ENCODE measurements around the gene SPTAN1.
"Not testable (repeated sequence)": the region's sequence is repeated elsewhere in the genome, so short reads cannot be mapped to it uniquely, and the experiment has no call there.

SPTAN1 gene

DNA sequence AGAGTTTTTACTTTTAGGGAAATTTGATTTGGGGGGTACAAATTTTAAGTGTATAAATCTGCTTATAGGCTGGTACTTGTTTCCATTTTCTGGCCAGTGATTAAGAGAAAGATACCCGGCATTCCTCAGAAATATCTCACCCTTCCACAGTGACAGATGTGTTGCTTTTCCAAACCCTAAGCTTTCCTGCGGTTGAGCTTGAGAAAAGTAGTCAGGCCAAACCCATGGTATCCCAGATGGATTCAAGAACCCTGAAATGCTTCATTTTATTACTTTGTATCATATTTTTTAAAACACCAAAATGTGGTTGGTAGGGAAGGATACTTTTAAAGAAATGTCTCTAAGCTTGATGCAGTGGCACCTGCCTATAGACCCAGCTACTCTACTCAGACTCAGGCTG, 23.5 kb downstream of the SPTAN1 start:
- no peak for TF ChIP-seq ZNF8 (CRISPR knock-in tag; IDR thresholded peaks at IDR 0.05)
- TF ChIP-seq TOX (CRISPR knock-in tag; IDR thresholded peaks at IDR 0.05; ENCODE audit: borderline replicate concordance): no peak
- TF ChIP-seq TCF4 (CRISPR knock-in tag; IDR thresholded peaks at IDR 0.05; ENCODE audit: borderline replicate concordance): no peak
- TF ChIP-seq, protein P1, sequence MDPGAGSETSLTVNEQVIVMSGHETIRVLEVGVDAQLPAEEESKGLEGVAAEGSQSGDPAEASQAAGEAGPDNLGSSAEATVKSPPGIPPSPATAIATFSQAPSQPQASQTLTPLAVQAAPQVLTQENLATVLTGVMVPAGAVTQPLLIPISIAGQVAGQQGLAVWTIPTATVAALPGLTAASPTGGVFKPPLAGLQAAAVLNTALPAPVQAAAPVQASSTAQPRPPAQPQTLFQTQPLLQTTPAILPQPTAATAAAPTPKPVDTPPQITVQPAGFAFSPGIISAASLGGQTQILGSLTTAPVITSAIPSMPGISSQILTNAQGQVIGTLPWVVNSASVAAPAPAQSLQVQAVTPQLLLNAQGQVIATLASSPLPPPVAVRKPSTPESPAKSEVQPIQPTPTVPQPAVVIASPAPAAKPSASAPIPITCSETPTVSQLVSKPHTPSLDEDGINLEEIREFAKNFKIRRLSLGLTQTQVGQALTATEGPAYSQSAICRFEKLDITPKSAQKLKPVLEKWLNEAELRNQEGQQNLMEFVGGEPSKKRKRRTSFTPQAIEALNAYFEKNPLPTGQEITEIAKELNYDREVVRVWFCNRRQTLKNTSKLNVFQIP (CRISPR knock-in tag; IDR thresholded peaks at IDR 0.05; ENCODE audit: borderline replicate concordance, low read depth): no peak
- no peak for TF ChIP-seq OSR1 (CRISPR knock-in tag; IDR thresholded peaks at IDR 0.05)
- no peak for TF ChIP-seq ZNF70 (CRISPR knock-in tag; IDR thresholded peaks at IDR 0.05)
- no peak for TF ChIP-seq ISL1 (CRISPR knock-in tag; IDR thresholded peaks at IDR 0.05)
- no peak for TF ChIP-seq ZFP30 (CRISPR knock-in tag; IDR thresholded peaks at IDR 0.05)
- TF ChIP-seq, protein P2, sequence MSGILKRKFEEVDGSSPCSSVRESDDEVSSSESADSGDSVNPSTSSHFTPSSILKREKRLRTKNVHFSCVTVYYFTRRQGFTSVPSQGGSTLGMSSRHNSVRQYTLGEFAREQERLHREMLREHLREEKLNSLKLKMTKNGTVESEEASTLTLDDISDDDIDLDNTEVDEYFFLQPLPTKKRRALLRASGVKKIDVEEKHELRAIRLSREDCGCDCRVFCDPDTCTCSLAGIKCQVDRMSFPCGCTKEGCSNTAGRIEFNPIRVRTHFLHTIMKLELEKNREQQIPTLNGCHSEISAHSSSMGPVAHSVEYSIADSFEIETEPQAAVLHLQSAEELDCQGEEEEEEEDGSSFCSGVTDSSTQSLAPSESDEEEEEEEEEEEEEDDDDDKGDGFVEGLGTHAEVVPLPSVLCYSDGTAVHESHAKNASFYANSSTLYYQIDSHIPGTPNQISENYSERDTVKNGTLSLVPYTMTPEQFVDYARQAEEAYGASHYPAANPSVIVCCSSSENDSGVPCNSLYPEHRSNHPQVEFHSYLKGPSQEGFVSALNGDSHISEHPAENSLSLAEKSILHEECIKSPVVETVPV (CRISPR knock-in tag; IDR thresholded peaks at IDR 0.05): no peak
- TF ChIP-seq PPARA (CRISPR knock-in tag; IDR thresholded peaks at IDR 0.05; ENCODE audit: borderline replicate concordance): no peak
- no peak for TF ChIP-seq ZC3H10 (CRISPR knock-in tag; IDR thresholded peaks at IDR 0.05)
- no peak for TF ChIP-seq ZNF565 (CRISPR knock-in tag; conservative IDR thresholded peaks at IDR 0.05; ENCODE audit: low read depth)
- TF ChIP-seq ARNTL (CRISPR knock-in tag; IDR thresholded peaks at IDR 0.05; ENCODE audit: borderline replicate concordance, low read depth): no peak
- TF ChIP-seq CSDC2 (CRISPR knock-in tag; IDR thresholded peaks at IDR 0.05): no peak
- TF ChIP-seq GLIS3 (CRISPR knock-in tag; IDR thresholded peaks at IDR 0.05): no peak
- no peak for TF ChIP-seq BACH2 (CRISPR knock-in tag; IDR thresholded peaks at IDR 0.05; ENCODE audit: borderline replicate concordance)
- TF ChIP-seq RARB (CRISPR knock-in tag; IDR thresholded peaks at IDR 0.05): no peak
- TF ChIP-seq SNAI2 (CRISPR knock-in tag; IDR thresholded peaks at IDR 0.05): no peak
- TF ChIP-seq ZFP3 (CRISPR knock-in tag; IDR thresholded peaks at IDR 0.05): no peak
- no peak for ATAC-seq

DNA sequence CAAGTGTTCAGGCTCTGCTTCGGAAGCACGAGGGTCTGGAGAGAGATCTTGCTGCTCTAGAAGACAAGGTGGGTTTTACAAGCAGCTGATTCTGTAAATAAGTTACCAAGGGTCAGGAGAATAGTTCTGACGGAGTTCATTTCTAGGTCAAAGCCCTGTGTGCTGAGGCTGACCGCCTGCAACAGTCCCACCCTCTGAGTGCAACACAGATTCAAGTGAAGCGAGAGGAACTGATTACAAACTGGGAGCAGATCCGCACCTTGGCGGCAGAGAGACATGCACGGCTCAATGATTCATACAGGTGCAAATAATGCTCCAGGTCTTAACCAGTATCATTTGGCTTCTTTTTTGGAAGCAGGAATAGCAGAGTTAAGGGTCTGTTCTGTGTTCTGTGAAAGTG, 24.8 kb downstream of the SPTAN1 start:
- no peak for ATAC-seq
- TF ChIP-seq ZNF565 (CRISPR knock-in tag; conservative IDR thresholded peaks at IDR 0.05; ENCODE audit: low read depth): no peak
- no peak for TF ChIP-seq SNAI2 (CRISPR knock-in tag; IDR thresholded peaks at IDR 0.05)
- no peak for TF ChIP-seq OSR1 (CRISPR knock-in tag; IDR thresholded peaks at IDR 0.05)
- TF ChIP-seq, protein P2 (CRISPR knock-in tag; IDR thresholded peaks at IDR 0.05): no peak
- TF ChIP-seq ZFP30 (CRISPR knock-in tag; IDR thresholded peaks at IDR 0.05): no peak
- TF ChIP-seq TCF4 (CRISPR knock-in tag; IDR thresholded peaks at IDR 0.05; ENCODE audit: borderline replicate concordance): no peak

DNA sequence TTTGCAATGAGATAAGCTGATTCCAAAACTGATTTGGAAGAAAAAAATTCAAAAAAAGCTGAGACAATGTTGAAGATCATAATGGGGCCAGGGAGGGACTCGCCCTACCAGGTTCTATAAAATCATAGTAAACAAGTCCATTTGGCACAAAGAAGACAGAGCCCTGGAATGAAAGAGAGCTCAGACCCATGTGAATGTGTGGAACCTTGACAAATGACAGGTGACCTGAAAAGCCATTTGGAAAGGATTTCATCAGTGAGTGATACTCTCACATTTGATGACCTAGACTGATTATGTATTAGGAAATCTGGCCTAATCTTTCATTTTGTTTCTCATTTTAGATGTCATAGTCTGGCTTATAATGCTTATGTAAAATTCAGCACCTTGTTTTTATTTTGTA, 26.8 kb downstream of the SPTAN1 start:
- TF ChIP-seq ZNF8 (CRISPR knock-in tag; IDR thresholded peaks at IDR 0.05) (no peak), BACH2 (CRISPR knock-in tag; IDR thresholded peaks at IDR 0.05; ENCODE audit: borderline replicate concordance) (no peak), SNAI2 (CRISPR knock-in tag; IDR thresholded peaks at IDR 0.05) (no peak), ARNTL (CRISPR knock-in tag; IDR thresholded peaks at IDR 0.05; ENCODE audit: borderline replicate concordance, low read depth) (no peak), GLIS3 (CRISPR knock-in tag; IDR thresholded peaks at IDR 0.05) (no peak), TOX (CRISPR knock-in tag; IDR thresholded peaks at IDR 0.05; ENCODE audit: borderline replicate concordance) (no peak), ISL1 (CRISPR knock-in tag; IDR thresholded peaks at IDR 0.05) (no peak), ZNF565 (CRISPR knock-in tag; conservative IDR thresholded peaks at IDR 0.05; ENCODE audit: low read depth) (no peak), RARB (CRISPR knock-in tag; IDR thresholded peaks at IDR 0.05) (no peak)
- TF ChIP-seq, protein P2 (CRISPR knock-in tag; IDR thresholded peaks at IDR 0.05): no peak
- ATAC-seq: no peak

DNA sequence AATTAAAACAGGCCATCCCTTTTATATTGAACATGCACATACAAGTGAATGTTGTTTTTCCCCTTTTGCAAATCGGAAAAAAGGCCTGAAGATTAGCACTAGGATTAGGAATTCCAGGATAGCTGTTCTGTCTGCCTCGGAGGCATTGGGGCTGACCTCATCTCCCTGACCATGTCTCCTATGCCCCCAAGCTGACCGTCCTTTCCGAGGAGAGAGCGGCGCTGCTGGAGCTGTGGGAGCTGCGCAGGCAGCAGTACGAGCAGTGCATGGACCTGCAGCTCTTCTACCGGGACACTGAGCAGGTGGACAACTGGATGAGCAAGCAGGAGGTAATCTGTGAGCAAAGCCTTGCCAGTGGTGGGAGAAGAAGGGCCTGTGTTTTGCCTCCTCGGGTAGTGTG, 28.3 kb downstream of the SPTAN1 start:
- TF ChIP-seq, protein P3, sequence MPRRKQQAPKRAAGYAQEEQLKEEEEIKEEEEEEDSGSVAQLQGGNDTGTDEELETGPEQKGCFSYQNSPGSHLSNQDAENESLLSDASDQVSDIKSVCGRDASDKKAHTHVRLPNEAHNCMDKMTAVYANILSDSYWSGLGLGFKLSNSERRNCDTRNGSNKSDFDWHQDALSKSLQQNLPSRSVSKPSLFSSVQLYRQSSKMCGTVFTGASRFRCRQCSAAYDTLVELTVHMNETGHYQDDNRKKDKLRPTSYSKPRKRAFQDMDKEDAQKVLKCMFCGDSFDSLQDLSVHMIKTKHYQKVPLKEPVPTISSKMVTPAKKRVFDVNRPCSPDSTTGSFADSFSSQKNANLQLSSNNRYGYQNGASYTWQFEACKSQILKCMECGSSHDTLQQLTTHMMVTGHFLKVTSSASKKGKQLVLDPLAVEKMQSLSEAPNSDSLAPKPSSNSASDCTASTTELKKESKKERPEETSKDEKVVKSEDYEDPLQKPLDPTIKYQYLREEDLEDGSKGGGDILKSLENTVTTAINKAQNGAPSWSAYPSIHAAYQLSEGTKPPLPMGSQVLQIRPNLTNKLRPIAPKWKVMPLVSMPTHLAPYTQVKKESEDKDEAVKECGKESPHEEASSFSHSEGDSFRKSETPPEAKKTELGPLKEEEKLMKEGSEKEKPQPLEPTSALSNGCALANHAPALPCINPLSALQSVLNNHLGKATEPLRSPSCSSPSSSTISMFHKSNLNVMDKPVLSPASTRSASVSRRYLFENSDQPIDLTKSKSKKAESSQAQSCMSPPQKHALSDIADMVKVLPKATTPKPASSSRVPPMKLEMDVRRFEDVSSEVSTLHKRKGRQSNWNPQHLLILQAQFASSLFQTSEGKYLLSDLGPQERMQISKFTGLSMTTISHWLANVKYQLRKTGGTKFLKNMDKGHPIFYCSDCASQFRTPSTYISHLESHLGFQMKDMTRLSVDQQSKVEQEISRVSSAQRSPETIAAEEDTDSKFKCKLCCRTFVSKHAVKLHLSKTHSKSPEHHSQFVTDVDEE (CRISPR knock-in tag; IDR thresholded peaks at IDR 0.05): no peak
- TF ChIP-seq ISL1 (CRISPR knock-in tag; IDR thresholded peaks at IDR 0.05) (no peak), ZNF70 (CRISPR knock-in tag; IDR thresholded peaks at IDR 0.05) (no peak), PPARA (CRISPR knock-in tag; IDR thresholded peaks at IDR 0.05; ENCODE audit: borderline replicate concordance) (no peak)
- ATAC-seq: no peak

DNA sequence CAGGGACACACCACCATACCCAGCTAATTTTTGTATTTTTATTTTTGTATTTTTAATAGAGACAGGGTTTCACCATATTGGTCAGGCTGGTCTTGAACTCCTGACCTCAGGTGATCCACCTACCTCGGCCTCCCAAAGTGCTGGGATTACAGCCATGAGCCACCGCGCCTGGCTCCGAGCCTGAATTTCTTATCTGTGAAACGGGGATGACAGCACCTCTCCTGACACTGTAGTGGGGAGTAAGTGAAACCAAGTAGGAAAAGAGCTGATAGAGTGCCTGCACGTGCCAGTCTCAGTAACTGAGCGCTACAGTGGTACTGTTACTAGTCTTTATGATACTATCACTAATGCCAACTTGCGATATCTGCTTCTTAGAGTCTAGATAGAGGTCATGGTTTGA, 32.8 kb downstream of the SPTAN1 start:
- ATAC-seq: not testable (repeated sequence)

DNA sequence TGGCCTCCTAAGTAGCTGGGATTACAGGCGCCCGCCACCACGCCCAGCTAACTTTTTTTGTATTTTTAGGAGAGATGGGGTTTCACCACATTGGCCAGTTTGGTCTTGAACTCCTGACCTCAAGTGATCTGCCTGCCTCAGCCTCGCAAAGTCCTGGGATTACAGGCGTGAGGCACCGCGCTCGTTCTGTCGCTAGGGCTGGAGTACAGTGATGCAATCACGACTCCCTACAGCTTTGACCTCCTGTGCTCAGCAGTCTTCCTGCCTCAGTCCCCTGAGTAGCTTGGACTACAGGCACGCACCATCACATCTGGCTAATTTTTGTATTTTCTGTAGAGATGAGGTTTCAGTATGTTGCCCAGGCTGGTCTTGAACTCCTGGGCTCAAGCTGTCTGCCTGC, 34.5 kb downstream of the SPTAN1 start:
- ATAC-seq: not testable (repeated sequence)

All from SK-N-SH treated with all-trans-retinoic acid at 6 μM for 48 hours (cell line).